ENCODE measurements around the gene RABAC1. TPM values are rescaled to one million over a fixed set of nuclear protein-coding genes. Genes with fewer than 3 reads are reported as not detected.

The RABAC1 gene
- total and polyA plus RNA-seq, 3 experiments from 2014 or later: 74.7 to 220 (median 83.3) TPM

DNA sequence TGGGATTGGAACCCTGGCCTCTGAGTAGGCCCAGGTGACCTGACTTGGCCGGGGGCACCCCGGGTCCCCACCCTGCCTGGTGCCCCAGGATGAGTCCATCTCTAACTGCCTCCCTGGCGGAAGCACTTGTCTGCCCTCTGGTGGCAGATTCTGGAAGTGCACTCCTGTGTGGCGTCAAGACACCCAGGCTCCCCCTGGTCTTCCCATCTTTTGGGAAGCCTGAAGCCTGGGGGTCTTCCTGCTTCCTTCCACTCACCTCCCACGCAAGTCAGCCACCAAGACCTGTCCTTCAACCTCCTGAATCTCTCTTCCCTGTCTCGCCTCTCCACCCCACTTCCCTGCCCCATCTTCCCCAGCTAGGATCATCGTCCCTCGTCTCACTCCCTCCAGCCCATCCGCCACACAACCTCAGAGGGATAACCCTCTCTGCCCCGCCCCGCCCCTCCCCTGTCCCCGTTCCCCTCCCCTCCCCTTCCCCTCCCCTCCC, 7.4 kb downstream of the RABAC1 start:
- peaks cover 16% of the 10 kb centered on the region for H3K4me1 ChIP-seq (ENCODE audit: insufficient read depth, low read length)
- ChIA-PET POLR2A (interaction anchor here (1.2 kb wide), 1 partner anchor 22 kb away, joined by 8 read pairs; no protein-coding TSS in a partner anchor), CTCF (interaction anchor here (0.9 to 6.2 kb wide), 11 partner anchors 11 to 126 kb away, joined by 3 to 53 read pairs (median 4); partner anchors contain the start of gene RPS19)
- H3K4me3 Mint-ChIP-seq: peak overlapping the region in 3 of 7 donors; percentile 23 to 48 (median 37)
- H3K36me3 Mint-ChIP-seq: peaks cover 0 to 15% (median 0%) of the 10 kb centered on the region in 3 donors
- H3K27me3 ChIP-seq (ENCODE audit: insufficient read depth, low read length, poor library complexity, severe bottlenecking): no peaks in the 10 kb centered on the region
- no peaks in the 10 kb centered on the region for H3K36me3 ChIP-seq (ENCODE audit: insufficient read depth, low read length)
- DNase-seq: peak; percentile 72 to 90 (median 84)
- peaks cover 0 to 4% of the 10 kb centered on the region in 2 donors for H3K27me3 Mint-ChIP-seq
- H3K4me1 Mint-ChIP-seq: peaks cover 21 to 39% (median 29%) of the 10 kb centered on the region in 3 donors
- H3K27ac Mint-ChIP-seq: peak overlapping the region in 7 of 8 donors; percentile 43 to 93 (median 84)
- no peak overlapping the region for H3K4me3 ChIP-seq (ENCODE audit: low read length)
- H3K9me3 Mint-ChIP-seq: no peaks in the 10 kb centered on the region
- no peaks in the 10 kb centered on the region for H3K9me3 ChIP-seq (ENCODE audit: low read length)
- H3K27ac ChIP-seq (ENCODE audit: low read depth, low read length): no peak overlapping the region

GRCh38 chr19:41947091-41947490, 12.0 kb downstream of the RABAC1 start:
- Mint-ChIP-seq H3K9me3 (no peaks in the 10 kb centered on the region), H3K27ac (peak overlapping the region; percentile 91 to 100 (median 98)), H3K36me3 (no peaks in the 10 kb centered on the region), H3K4me1 (peaks cover 45 to 75% (median 55%) of the 10 kb centered on the region in 3 donors), H3K4me3 (peak overlapping the region in 6 of 7 donors; percentile 57 to 77 (median 66)), H3K27me3 (peaks cover 4% of the 10 kb centered on the region in 2 donors)
- DNase-seq: no peak
- peaks cover 42% of the 10 kb centered on the region for H3K4me1 ChIP-seq (ENCODE audit: insufficient read depth, low read length)
- H3K4me3 ChIP-seq (ENCODE audit: low read length): no peak overlapping the region
- CTCF ChIA-PET: interaction anchor here (0.8 to 5.4 kb wide), 5 partner anchors 10 to 87 kb away, joined by 3 to 57 read pairs (median 12); partner anchors contain the start of gene RPS19
- no peaks in the 10 kb centered on the region for H3K27me3 ChIP-seq (ENCODE audit: insufficient read depth, low read length, poor library complexity, severe bottlenecking)
- no peak overlapping the region for H3K27ac ChIP-seq (ENCODE audit: low read depth, low read length)
- H3K9me3 ChIP-seq (ENCODE audit: low read length): no peaks in the 10 kb centered on the region
- no peaks in the 10 kb centered on the region for H3K36me3 ChIP-seq (ENCODE audit: insufficient read depth, low read length)
- POLR2A ChIA-PET: interaction anchor here (1.0 to 3.5 kb wide), 5 partner anchors 11 to 154 kb away, joined by 3 to 19 read pairs (median 3); partner anchors contain the start of gene RABAC1

DNA sequence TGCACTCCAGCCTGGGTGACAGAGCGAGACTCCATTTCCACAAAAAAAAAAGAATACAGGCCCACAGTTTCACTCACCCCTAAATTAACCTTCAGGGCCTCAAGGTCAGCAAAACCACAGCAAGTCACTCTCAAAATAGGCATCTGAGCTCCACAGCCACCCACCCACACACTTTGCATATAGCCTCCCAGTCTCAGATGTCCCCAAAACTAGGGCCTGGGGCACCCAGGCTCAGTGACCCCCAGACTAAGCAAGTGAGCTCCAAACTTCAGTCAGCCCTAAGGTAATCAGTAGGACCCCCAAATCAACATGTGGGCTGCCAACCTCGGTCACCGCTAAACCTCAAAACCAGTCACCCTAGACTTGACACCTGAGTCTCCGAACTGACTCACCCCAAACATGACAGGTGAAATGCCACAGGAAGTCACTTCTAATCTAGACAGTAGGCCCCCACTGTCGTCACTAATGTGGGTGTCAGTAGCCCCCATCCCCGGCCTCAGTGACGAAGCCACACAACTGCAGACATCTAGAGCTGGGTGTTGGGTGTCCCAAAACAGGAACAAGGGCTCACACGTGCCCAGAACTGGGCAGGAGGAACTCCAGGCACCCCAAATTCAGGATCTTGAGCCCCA, 13.9 kb downstream of the RABAC1 start:
- peaks cover 45 to 77% (median 55%) of the 10 kb centered on the region in 3 donors for H3K4me1 Mint-ChIP-seq
- no peak overlapping the region for H3K4me3 ChIP-seq (ENCODE audit: low read length)

GRCh38 chr19:41944336-41944735, 14.8 kb downstream of the RABAC1 start:
- ChIA-PET CTCF (interaction anchor here (1.0 to 5.4 kb wide), 11 partner anchors 13 to 89 kb away, joined by 3 to 57 read pairs (median 5); partner anchors contain the start of genes CD79A and RPS19), POLR2A (interaction anchor here (0.6 to 3.5 kb wide), 6 partner anchors 9 to 84 kb away, joined by 5 to 24 read pairs (median 12); partner anchors contain the start of gene RPS19)
- Mint-ChIP-seq H3K36me3 (no peaks in the 10 kb centered on the region), H3K9me3 (peaks cover 0 to 2% (median 0%) of the 10 kb centered on the region in 5 donors), H3K4me1 (peaks cover 45 to 71% (median 51%) of the 10 kb centered on the region in 3 donors), H3K4me3 (peak overlapping the region in 5 of 7 donors; percentile 20 to 74 (median 22)), H3K27ac (peak overlapping the region; percentile 66 to 100 (median 98)), H3K27me3 (peaks cover 7 to 9% of the 10 kb centered on the region in 2 donors)
- Histone ChIP-seq H3K4me1 (ENCODE audit: insufficient read depth, low read length) (peaks cover 42% of the 10 kb centered on the region), H3K27ac (ENCODE audit: low read depth, low read length) (peak overlapping the region; percentile 28), H3K4me3 (ENCODE audit: low read length) (no peak overlapping the region), H3K36me3 (ENCODE audit: insufficient read depth, low read length) (no peaks in the 10 kb centered on the region), H3K9me3 (ENCODE audit: low read length) (no peaks in the 10 kb centered on the region), H3K27me3 (ENCODE audit: insufficient read depth, low read length, poor library complexity, severe bottlenecking) (no peaks in the 10 kb centered on the region)
- no peak for DNase-seq

More for the DNA sequence above, 13.9 kb downstream of the RABAC1 start:
- Mint-ChIP-seq H3K27me3 (peaks cover 7 to 9% of the 10 kb centered on the region in 2 donors), H3K36me3 (no peaks in the 10 kb centered on the region), H3K4me3 (peak overlapping the region; percentile 53 to 91 (median 74)), H3K9me3 (peaks cover 0 to 2% (median 0%) of the 10 kb centered on the region in 5 donors), H3K27ac (peak overlapping the region; percentile 95 to 100 (median 99))
- POLR2A ChIA-PET: interaction anchor here (0.6 to 3.5 kb wide), 15 partner anchors 8 to 85 kb away, joined by 3 to 24 read pairs (median 8); partner anchors contain the start of genes ARHGEF1, RABAC1 and RPS19
- H3K9me3 ChIP-seq (ENCODE audit: low read length): no peaks in the 10 kb centered on the region
- peak; percentile 84 to 97 (median 95) for DNase-seq
- peaks cover 39% of the 10 kb centered on the region for H3K4me1 ChIP-seq (ENCODE audit: insufficient read depth, low read length)
- H3K36me3 ChIP-seq (ENCODE audit: insufficient read depth, low read length): no peaks in the 10 kb centered on the region
- no peaks in the 10 kb centered on the region for H3K27me3 ChIP-seq (ENCODE audit: insufficient read depth, low read length, poor library complexity, severe bottlenecking)
- peak overlapping the region; percentile 28 for H3K27ac ChIP-seq (ENCODE audit: low read depth, low read length)
- CTCF ChIA-PET: interaction anchor here (0.7 to 5.4 kb wide), 19 partner anchors 8 to 127 kb away, joined by 3 to 57 read pairs (median 5); partner anchors contain the start of genes CD79A, ERFL and RPS19

- H3K27me3 Mint-ChIP-seq: peaks cover 9% of the 10 kb centered on the region in 2 donors
- CTCF ChIA-PET: interaction anchor here (0.9 to 5.4 kb wide), 7 partner anchors 9 to 82 kb away, joined by 3 to 57 read pairs (median 4); partner anchors contain the start of gene RPS19
- H3K4me3 ChIP-seq (ENCODE audit: low read length): no peak overlapping the region
- peak overlapping the region in 7 of 8 donors; percentile 52 to 97 (median 81) for H3K27ac Mint-ChIP-seq
- no peaks in the 10 kb centered on the region for H3K36me3 Mint-ChIP-seq
- no peak for DNase-seq
- H3K9me3 ChIP-seq (ENCODE audit: low read length): no peaks in the 10 kb centered on the region
- peaks cover 38% of the 10 kb centered on the region for H3K4me1 ChIP-seq (ENCODE audit: insufficient read depth, low read length)
- peak overlapping the region; percentile 50 to 82 (median 64) for H3K4me3 Mint-ChIP-seq
- peaks cover 0 to 2% (median 0%) of the 10 kb centered on the region in 5 donors for H3K9me3 Mint-ChIP-seq
- no peak overlapping the region for H3K27ac ChIP-seq (ENCODE audit: low read depth, low read length)
- no peaks in the 10 kb centered on the region for H3K27me3 ChIP-seq (ENCODE audit: insufficient read depth, low read length, poor library complexity, severe bottlenecking)
- POLR2A ChIA-PET: interaction anchor here (1.2 kb wide), 1 partner anchor 82 kb away, joined by 3 read pairs; the partner anchor contains the start of gene RPS19
- no peaks in the 10 kb centered on the region for H3K36me3 ChIP-seq (ENCODE audit: insufficient read depth, low read length)
- H3K4me1 Mint-ChIP-seq: peaks cover 38 to 64% (median 42%) of the 10 kb centered on the region in 3 donors
Measured at GRCh38 chr19:41941410-41942202, 17.5 kb downstream of the RABAC1 start.

DNA sequence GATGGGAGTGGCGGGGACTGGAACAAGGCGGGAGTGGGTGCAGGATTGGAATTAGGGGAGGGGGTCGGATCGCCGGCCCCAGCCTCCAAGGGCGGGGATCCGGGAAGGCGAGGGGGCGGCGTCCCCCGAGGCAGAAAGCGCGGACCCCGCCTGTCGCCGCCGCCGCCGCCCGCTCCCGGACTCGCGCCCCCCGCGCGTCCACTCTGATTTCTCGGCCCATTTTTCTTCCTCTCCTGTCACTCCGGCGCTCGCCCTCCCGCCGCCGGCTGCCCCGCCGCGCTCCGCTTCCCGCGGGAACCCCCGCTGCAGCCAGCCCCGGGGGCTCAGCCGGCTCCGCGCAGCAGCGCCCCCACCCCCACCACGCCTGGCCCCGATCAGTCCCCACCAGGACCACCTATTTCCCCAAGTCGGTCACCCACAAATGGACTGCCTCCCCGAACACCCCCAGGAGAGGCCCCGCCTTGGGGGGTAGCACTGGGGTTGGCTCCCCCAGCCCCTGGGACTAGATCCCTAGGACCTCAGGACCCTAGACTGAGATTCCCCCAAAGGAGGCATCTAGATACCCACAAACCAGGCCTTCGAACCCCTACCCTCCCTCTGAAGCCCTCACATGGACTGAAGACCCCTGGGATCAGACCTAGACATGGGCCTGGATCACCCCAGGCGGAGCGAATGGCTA, 18.3 kb downstream of the RABAC1 start:
- H3K36me3 ChIP-seq (ENCODE audit: insufficient read depth, low read length): no peaks in the 10 kb centered on the region
- peak overlapping the region in 7 of 8 donors; percentile 81 to 97 (median 91) for H3K27ac Mint-ChIP-seq
- ChIA-PET POLR2A (interaction anchor here (1.2 kb wide), 1 partner anchor 81 kb away, joined by 3 read pairs; the partner anchor contains the start of gene RPS19), CTCF (interaction anchor here (0.9 to 1.6 kb wide), 5 partner anchors 9 to 81 kb away, joined by 3 to 5 read pairs (median 4); partner anchors contain the start of gene RPS19)
- H3K27ac ChIP-seq (ENCODE audit: low read depth, low read length): no peak overlapping the region
- peak overlapping the region; percentile 64 to 89 (median 83) for H3K4me3 Mint-ChIP-seq
- peaks cover 9 to 13% of the 10 kb centered on the region in 2 donors for H3K27me3 Mint-ChIP-seq
- H3K4me1 ChIP-seq (ENCODE audit: insufficient read depth, low read length): peaks cover 38% of the 10 kb centered on the region
- H3K36me3 Mint-ChIP-seq: no peaks in the 10 kb centered on the region
- DNase-seq: no peak
- peaks cover 0 to 2% (median 0%) of the 10 kb centered on the region in 5 donors for H3K9me3 Mint-ChIP-seq
- H3K4me1 Mint-ChIP-seq: peaks cover 39 to 65% (median 42%) of the 10 kb centered on the region in 3 donors
- peak overlapping the region; percentile 50 for H3K4me3 ChIP-seq (ENCODE audit: low read length)
- peaks cover 4% of the 10 kb centered on the region for H3K27me3 ChIP-seq (ENCODE audit: insufficient read depth, low read length, poor library complexity, severe bottlenecking)
- H3K9me3 ChIP-seq (ENCODE audit: low read length): no peaks in the 10 kb centered on the region

Data from CD8-positive, alpha-beta memory T cell (primary cell).